H9 (cell line): ENCODE results near the gene CAMK2N1. TPM values are rescaled to one million over a fixed set of nuclear protein-coding genes. Genes with fewer than 3 reads are reported as not detected.

Experiments used
- DNase-seq: peaks from one replicate; pipeline ENCODE4 v3.0.0-alpha.2; 2017
- H2AFZ ChIP-seq: one replicate; pipeline ENCODE4 v1.6.1; 2013; ENCODE audit warnings: mild to moderate bottlenecking, low read length, control low read depth, moderate library complexity
- H2AK5ac ChIP-seq: 2 replicates; pipeline ENCODE4 v1.6.1; 2013; ENCODE audit warnings: low read length, control low read depth, mixed read lengths; ENCODE audit not compliant: insufficient read length
- H2BK120ac ChIP-seq: one replicate; pipeline ENCODE4 v1.6.1; 2013; ENCODE audit warnings: low read depth, mild to moderate bottlenecking, low read length, control low read depth, inconsistent platforms; ENCODE audit not compliant: poor library complexity, severe bottlenecking
- H2BK12ac ChIP-seq: 2 replicates; pipeline ENCODE4 v1.6.1; 2013; ENCODE audit warnings: low read length, control low read depth, mixed read lengths, low read depth; ENCODE audit not compliant: insufficient read length
- H2BK15ac ChIP-seq: 2 replicates; pipeline ENCODE4 v1.6.1; 2013; ENCODE audit warnings: low read depth, low read length, control low read depth
- H2BK20ac ChIP-seq: one replicate; pipeline ENCODE4 v1.6.1; 2013; ENCODE audit warnings: low read depth, mild to moderate bottlenecking, low read length, control low read depth, inconsistent platforms; ENCODE audit not compliant: poor library complexity, severe bottlenecking
- H2BK5ac ChIP-seq: 2 replicates; pipeline ENCODE4 v1.6.1; 2013; ENCODE audit warnings: low read length, control low read depth, mixed read lengths; ENCODE audit not compliant: insufficient read length
- H3K14ac ChIP-seq: 2 replicates; pipeline ENCODE4 v1.6.1; 2013; ENCODE audit warnings: low read length, control low read depth; ENCODE audit not compliant: insufficient read depth
- H3K18ac ChIP-seq: 2 replicates; pipeline ENCODE4 v1.6.1; 2013; ENCODE audit warnings: low read depth, mild to moderate bottlenecking, mixed read lengths, low read length, control low read depth; ENCODE audit not compliant: insufficient read length
- H3K23ac ChIP-seq: 2 replicates; pipeline ENCODE4 v1.6.1; 2013; ENCODE audit warnings: low read length, control low read depth, mixed read lengths, low read depth; ENCODE audit not compliant: insufficient read length
- H3K23me2 ChIP-seq: 2 replicates; pipeline ENCODE4 v1.6.1; 2013; ENCODE audit warnings: low read depth, mild to moderate bottlenecking, mixed read lengths, low read length, control low read depth; ENCODE audit not compliant: insufficient read length, poor library complexity, severe bottlenecking
- H3K27ac ChIP-seq: 2 replicates; pipeline ENCODE4 v1.5.1; 2013; ENCODE audit warnings: low read length, control low read depth, mixed read lengths, low read depth; ENCODE audit not compliant: insufficient read length
- H3K27me3 ChIP-seq: 2 replicates; pipeline ENCODE4 v1.6.1; 2013; ENCODE audit warnings: low read length, control low read depth, inconsistent platforms; ENCODE audit not compliant: insufficient read depth
- H3K4ac ChIP-seq: 2 replicates; pipeline ENCODE4 v1.6.1; 2013; ENCODE audit warnings: low read depth, mild to moderate bottlenecking, control low read depth, inconsistent platforms, low read length, moderate library complexity
- H3K4me1 ChIP-seq: 2 replicates; pipeline ENCODE4 v1.6.1; 2013; ENCODE audit warnings: low read length, control low read depth, inconsistent platforms; ENCODE audit not compliant: insufficient read depth
- H3K4me2 ChIP-seq: 2 replicates; pipeline ENCODE4 v1.6.1; 2013; ENCODE audit warnings: low read length, control low read depth, mixed read lengths; ENCODE audit not compliant: insufficient read length, insufficient read depth
- H3K56ac ChIP-seq: 2 replicates; pipeline ENCODE4 v1.6.1; 2013; ENCODE audit warnings: low read depth, mild to moderate bottlenecking, mixed read lengths, low read length, control low read depth; ENCODE audit not compliant: insufficient read length
- H3K79me1 ChIP-seq: 2 replicates; pipeline ENCODE4 v1.6.1; 2013; ENCODE audit warnings: low read depth, mild to moderate bottlenecking, moderate library complexity, low read length, control low read depth, inconsistent platforms; ENCODE audit not compliant: insufficient read depth, poor library complexity, severe bottlenecking
- H3K79me2 ChIP-seq: 2 replicates; pipeline ENCODE4 v1.6.1; 2013; ENCODE audit warnings: low read length, control low read depth, inconsistent platforms; ENCODE audit not compliant: insufficient read depth
- H3K9ac ChIP-seq: 2 replicates; pipeline ENCODE4 v1.6.1; 2013; ENCODE audit warnings: low read length, control low read depth, mixed read lengths; ENCODE audit not compliant: insufficient read length; ENCODE audit errors: extremely low read depth
- H3K9me3 ChIP-seq: one replicate; pipeline ENCODE4 v1.6.1; 2013; ENCODE audit warnings: low read depth, low read length, inconsistent platforms; ENCODE audit not compliant: control insufficient read depth
- H3T11ph ChIP-seq: one replicate; pipeline ENCODE4 v1.6.1; 2013; ENCODE audit warnings: mild to moderate bottlenecking, low read length, control low read depth, inconsistent platforms
- H4K20me1 ChIP-seq: one replicate; pipeline ENCODE4 v1.6.1; 2013; ENCODE audit not compliant: control insufficient read depth, insufficient read length, insufficient read depth
- H4K5ac ChIP-seq: 2 replicates; pipeline ENCODE4 v1.6.1; 2013; ENCODE audit warnings: low read depth, mild to moderate bottlenecking, mixed read lengths, low read length, control low read depth; ENCODE audit not compliant: insufficient read length
- H4K8ac ChIP-seq: replicated peaks from 2 replicates; pipeline ENCODE4 v1.6.1; 2013; ENCODE audit warnings: low read length, control low read depth, mixed read lengths, low read depth; ENCODE audit not compliant: insufficient read length
- H4K91ac ChIP-seq: 2 replicates; pipeline ENCODE4 v1.6.1; 2013; ENCODE audit warnings: low read depth, mild to moderate bottlenecking, moderate library complexity, mixed read lengths, low read length, control low read depth; ENCODE audit not compliant: insufficient read length
- H3K27ac Mint-ChIP-seq, 3 experiments: 2 replicates in 2 of 3; 3 replicates in 1 of 3; pipeline ENCODE4 v1.8.0; 2020 to 2021; ENCODE audit warnings: mixed read lengths in 3 of 3, mild to moderate bottlenecking in 1 of 3, moderate library complexity in 1 of 3
- H3K27me3 Mint-ChIP-seq: 2 replicates; pipeline ENCODE4 v1.8.0; 2021; ENCODE audit warnings: low read depth, mild to moderate bottlenecking, moderate library complexity, mixed read lengths
- H3K36me3 Mint-ChIP-seq, 3 experiments: 2 replicates in 2 of 3; 3 replicates in 1 of 3; pipeline ENCODE4 v1.8.0; 2020 to 2021; ENCODE audit warnings: low read depth in 3 of 3, mixed read lengths in 3 of 3; ENCODE audit not compliant: insufficient read depth in 1 of 3
- H3K4me1 Mint-ChIP-seq, 2 experiments: 2 replicates each; pipeline ENCODE4 v1.8.0; 2020; ENCODE audit warnings: mixed read lengths in 2 of 2
- H3K4me3 Mint-ChIP-seq, 2 experiments: 2 replicates in 1 of 2; 3 replicates in 1 of 2; pipeline ENCODE4 v1.8.0; 2020 to 2021; ENCODE audit warnings: mild to moderate bottlenecking in 2 of 2, mixed read lengths in 2 of 2, moderate library complexity in 1 of 2
- H3K9me3 Mint-ChIP-seq, 2 experiments: 2 replicates in 1 of 2; 3 replicates in 1 of 2; pipeline ENCODE4 v1.8.0; 2020; ENCODE audit warnings: mild to moderate bottlenecking in 2 of 2, mixed read lengths in 2 of 2, moderate library complexity in 1 of 2
- CTCF ChIP-seq: fragments of 200-600 bp; sonication (generic); conservative IDR thresholded peaks from 3 replicates; pipeline ENCODE4 v1.8.0; 2021; ENCODE audit warnings: antibody characterized with exemption, mild to moderate bottlenecking
- whole genome bisulfite sequencing: extraction: QIAGEN DNeasy Blood & Tissue Kit; methylation state at CpG from one replicate; pipeline ENCODE4 v1.1.7; 2013; ENCODE audit warnings: missing lambda C conversion rate, low lambda C conversion rate, mixed read lengths; ENCODE audit not compliant: insufficient read length; ENCODE audit errors: extremely low coverage; 5-methylcytosine and 5-hydroxymethylcytosine counted together
- total RNA-seq: library from RNA; stranded (reverse); gene quantifications from 2 replicates; pipeline ENCODE4 v1.2.1, GENCODE V29; 2021

CAMK2N1 gene
- total RNA-seq, 1 experiment from 2014 or later: 1.2 TPM

GRCh38 chr1:20437640-20438039 lies 48.4 kb downstream of the CAMK2N1 start:
- no peak overlapping the region for H3K27ac Mint-ChIP-seq
- H3K23me2 ChIP-seq: no peaks in the 10 kb centered on the region

More at GRCh38 chr1:20437640-20438039, 48.4 kb downstream of the CAMK2N1 start:
- no peak overlapping the region for H4K91ac ChIP-seq
- Mint-ChIP-seq H3K36me3 (no peaks in the 10 kb centered on the region; a peak in 1 of 7 replicates), H3K4me1 (peaks cover 2% of the 10 kb centered on the region in 2 experiments; a peak in 3 of 4 replicates), H3K9me3 (no peaks in the 10 kb centered on the region; a peak in 1 of 5 replicates), H3K27me3 (peaks cover 64% of the 10 kb centered on the region), H3K4me3 (no peak overlapping the region)
- H4K5ac ChIP-seq: no peak overlapping the region
- no peak overlapping the region for H3K27ac ChIP-seq
- H2BK15ac ChIP-seq: no peak overlapping the region
- H3K9ac ChIP-seq: no peak overlapping the region
- DNase-seq: no peak
- no peaks in the 10 kb centered on the region for H3K9me3 ChIP-seq
- no peak overlapping the region for H3K56ac ChIP-seq
- H3K4me1 ChIP-seq: no peaks in the 10 kb centered on the region
- H4K20me1 ChIP-seq: no peaks in the 10 kb centered on the region
- H3K14ac ChIP-seq: no peak overlapping the region
- H2BK120ac ChIP-seq: no peak overlapping the region
- TF ChIP-seq CTCF: no peak
- H3K79me1 ChIP-seq: no peaks in the 10 kb centered on the region
- no peak overlapping the region for H2AFZ ChIP-seq
- no peak overlapping the region for H3K4ac ChIP-seq
- H3T11ph ChIP-seq: no peak overlapping the region
- no peak overlapping the region for H2BK5ac ChIP-seq
- no peak overlapping the region for H4K8ac ChIP-seq
- no peak overlapping the region for H2AK5ac ChIP-seq
- H3K79me2 ChIP-seq: no peaks in the 10 kb centered on the region
- H2BK20ac ChIP-seq: no peak overlapping the region
- H2BK12ac ChIP-seq: no peak overlapping the region
- H3K18ac ChIP-seq: no peak overlapping the region
- H3K27me3 ChIP-seq: no peaks in the 10 kb centered on the region; the same call in 1 of the 2 replicates
- no CpG with 5 or more reads among the region's 2 CpGs for WGBS
- no peak overlapping the region for H3K4me2 ChIP-seq
- no peak overlapping the region for H3K23ac ChIP-seq
